ENCODE data around the gene NLRP10. TPM values are rescaled to one million over a fixed set of nuclear protein-coding genes. Genes with fewer than 3 reads are reported as not detected.

NLRP10 gene
- total and polyA plus RNA-seq, 9 donors = not detected

- no peaks in the 10 kb centered on the region for H3K36me3 ChIP-seq (ENCODE audit: control insufficient read depth, insufficient read depth, low read length)
- H3K27ac ChIP-seq (ENCODE audit: low read length) = no peak overlapping the region
These were observed 12.1 kb upstream of the NLRP10 start for GRCh38 chr11:7977232-7977917.

GRCh38 chr11:7974668-7975067 is 9.4 kb upstream of the NLRP10 start:
- no peak overlapping the region for H3K27ac ChIP-seq (ENCODE audit: low read length)

More at GRCh38 chr11:7977232-7977917, 12.1 kb upstream of the NLRP10 start:
- Histone ChIP-seq H3K9me3 (replicated peaks; ENCODE audit: control insufficient read depth, low read depth, low read length) (no peaks in the 10 kb centered on the region), H3K4me1 (ENCODE audit: control insufficient read depth, insufficient read depth, low read length) (no peaks in the 10 kb centered on the region), H3K4me3 (ENCODE audit: low read length) (no peak overlapping the region), H3K27me3 (ENCODE audit: control insufficient read depth, insufficient read depth, low read length) (no peaks in the 10 kb centered on the region)
- 80% methylated on average over 2 of the region's 5 CpGs for WGBS (ENCODE audit: insufficient coverage)
- no peak for DNase-seq

GRCh38 chr11:7973011-7973410 is 7.8 kb upstream of the NLRP10 start:
- no peak overlapping the region for H3K27ac ChIP-seq (ENCODE audit: low read length)
- no peaks in the 10 kb centered on the region for H3K27me3 ChIP-seq (ENCODE audit: control insufficient read depth, insufficient read depth, low read length)
- H3K36me3 ChIP-seq (ENCODE audit: control insufficient read depth, insufficient read depth, low read length) = no peaks in the 10 kb centered on the region
- WGBS (ENCODE audit: insufficient coverage) = 71% methylated on average over 1 of the region's 5 CpGs
- DNase-seq = no peak
- no peaks in the 10 kb centered on the region for H3K4me1 ChIP-seq (ENCODE audit: control insufficient read depth, insufficient read depth, low read length)
- no peak overlapping the region for H3K4me3 ChIP-seq (ENCODE audit: low read length)
- H3K9me3 ChIP-seq (replicated peaks; ENCODE audit: control insufficient read depth, low read depth, low read length) = no peaks in the 10 kb centered on the region

More at GRCh38 chr11:7974668-7975067, 9.4 kb upstream of the NLRP10 start:
- no peaks in the 10 kb centered on the region for H3K36me3 ChIP-seq (ENCODE audit: control insufficient read depth, insufficient read depth, low read length)
- no peaks in the 10 kb centered on the region for H3K9me3 ChIP-seq (replicated peaks; ENCODE audit: control insufficient read depth, low read depth, low read length)
- H3K27me3 ChIP-seq (ENCODE audit: control insufficient read depth, insufficient read depth, low read length) = no peaks in the 10 kb centered on the region
- H3K4me1 ChIP-seq (ENCODE audit: control insufficient read depth, insufficient read depth, low read length) = no peaks in the 10 kb centered on the region
- WGBS (ENCODE audit: insufficient coverage) = no CpG with 5 or more reads among the region's 2 CpGs
- H3K4me3 ChIP-seq (ENCODE audit: low read length) = no peak overlapping the region
- DNase-seq = no peak

- Histone ChIP-seq H3K4me3 (ENCODE audit: low read length) (no peak overlapping the region), H3K27me3 (ENCODE audit: control insufficient read depth, insufficient read depth, low read length) (no peaks in the 10 kb centered on the region), H3K36me3 (ENCODE audit: control insufficient read depth, insufficient read depth, low read length) (no peaks in the 10 kb centered on the region), H3K4me1 (ENCODE audit: control insufficient read depth, insufficient read depth, low read length) (no peaks in the 10 kb centered on the region), H3K27ac (ENCODE audit: low read length) (no peak overlapping the region), H3K9me3 (replicated peaks; ENCODE audit: control insufficient read depth, low read depth, low read length) (no peaks in the 10 kb centered on the region)
- DNase-seq = no peak
These were observed 6.6 kb upstream of the NLRP10 start for GRCh38 chr11:7971846-7972245.

GRCh38 chr11:7969756-7970646 is 4.8 kb upstream of the NLRP10 start:
- Histone ChIP-seq H3K27me3 (ENCODE audit: control insufficient read depth, insufficient read depth, low read length) (no peaks in the 10 kb centered on the region), H3K9me3 (replicated peaks; ENCODE audit: control insufficient read depth, low read depth, low read length) (no peaks in the 10 kb centered on the region), H3K27ac (ENCODE audit: low read length) (no peak overlapping the region), H3K4me3 (ENCODE audit: low read length) (no peak overlapping the region), H3K36me3 (ENCODE audit: control insufficient read depth, insufficient read depth, low read length) (no peaks in the 10 kb centered on the region), H3K4me1 (ENCODE audit: control insufficient read depth, insufficient read depth, low read length) (no peaks in the 10 kb centered on the region)
- no peak for DNase-seq
- WGBS (ENCODE audit: insufficient coverage) = no CpG with 5 or more reads among the region's 3 CpGs

- Histone ChIP-seq H3K9me3 (replicated peaks; ENCODE audit: control insufficient read depth, low read depth, low read length) (no peaks in the 10 kb centered on the region), H3K27ac (ENCODE audit: low read length) (no peak overlapping the region), H3K4me1 (ENCODE audit: control insufficient read depth, insufficient read depth, low read length) (no peaks in the 10 kb centered on the region), H3K36me3 (ENCODE audit: control insufficient read depth, insufficient read depth, low read length) (no peaks in the 10 kb centered on the region), H3K4me3 (ENCODE audit: low read length) (no peak overlapping the region), H3K27me3 (ENCODE audit: control insufficient read depth, insufficient read depth, low read length) (no peaks in the 10 kb centered on the region)
- WGBS (ENCODE audit: insufficient coverage) = no CpG with 5 or more reads among the region's 2 CpGs
- no peak for DNase-seq
These were observed 3.4 kb upstream of the NLRP10 start for GRCh38 chr11:7968686-7969085.

GRCh38 chr11:7967826-7968225 is 2.6 kb upstream of the NLRP10 start:
- Histone ChIP-seq H3K36me3 (ENCODE audit: control insufficient read depth, insufficient read depth, low read length) (no peaks in the 10 kb centered on the region), H3K27me3 (ENCODE audit: control insufficient read depth, insufficient read depth, low read length) (no peaks in the 10 kb centered on the region), H3K9me3 (replicated peaks; ENCODE audit: control insufficient read depth, low read depth, low read length) (no peaks in the 10 kb centered on the region), H3K27ac (ENCODE audit: low read length) (no peak overlapping the region), H3K4me3 (ENCODE audit: low read length) (no peak overlapping the region), H3K4me1 (ENCODE audit: control insufficient read depth, insufficient read depth, low read length) (no peaks in the 10 kb centered on the region)
- no peak for DNase-seq

- no peaks in the 10 kb centered on the region for H3K36me3 ChIP-seq (ENCODE audit: control insufficient read depth, insufficient read depth, low read length)
- 63% methylated on average over 1 of the region's 1 CpG for WGBS (ENCODE audit: insufficient coverage)
- H3K4me1 ChIP-seq (ENCODE audit: control insufficient read depth, insufficient read depth, low read length) = no peaks in the 10 kb centered on the region
- H3K4me3 ChIP-seq (ENCODE audit: low read length) = no peak overlapping the region
- H3K27me3 ChIP-seq (ENCODE audit: control insufficient read depth, insufficient read depth, low read length) = no peaks in the 10 kb centered on the region
- H3K27ac ChIP-seq (ENCODE audit: low read length) = no peak overlapping the region
- no peak for DNase-seq
- H3K9me3 ChIP-seq (replicated peaks; ENCODE audit: control insufficient read depth, low read depth, low read length) = no peaks in the 10 kb centered on the region
These were observed 1.9 kb upstream of the NLRP10 start for GRCh38 chr11:7967097-7967496.

GRCh38 chr11:7964873-7965272 is 374 bp downstream of the NLRP10 start:
- Histone ChIP-seq H3K4me1 (ENCODE audit: control insufficient read depth, insufficient read depth, low read length) (no peaks in the 10 kb centered on the region), H3K36me3 (ENCODE audit: control insufficient read depth, insufficient read depth, low read length) (no peaks in the 10 kb centered on the region), H3K4me3 (ENCODE audit: low read length) (no peak overlapping the region), H3K27ac (ENCODE audit: low read length) (no peak overlapping the region), H3K9me3 (replicated peaks; ENCODE audit: control insufficient read depth, low read depth, low read length) (no peaks in the 10 kb centered on the region), H3K27me3 (ENCODE audit: control insufficient read depth, insufficient read depth, low read length) (no peaks in the 10 kb centered on the region)
- DNase-seq = no peak

GRCh38 chr11:7964261-7964660 is 986 bp downstream of the NLRP10 start:
- no peak for DNase-seq
- WGBS (ENCODE audit: insufficient coverage) = 66% methylated on average over 3 of the region's 3 CpGs
- H3K27ac ChIP-seq (ENCODE audit: low read length) = no peak overlapping the region
- no peaks in the 10 kb centered on the region for H3K9me3 ChIP-seq (replicated peaks; ENCODE audit: control insufficient read depth, low read depth, low read length)
- no peaks in the 10 kb centered on the region for H3K27me3 ChIP-seq (ENCODE audit: control insufficient read depth, insufficient read depth, low read length)
- H3K4me3 ChIP-seq (ENCODE audit: low read length) = no peak overlapping the region
- H3K36me3 ChIP-seq (ENCODE audit: control insufficient read depth, insufficient read depth, low read length) = no peaks in the 10 kb centered on the region
- H3K4me1 ChIP-seq (ENCODE audit: control insufficient read depth, insufficient read depth, low read length) = no peaks in the 10 kb centered on the region

Data from muscle of leg (tissue), 11 donors.